HG02943 (cell line): ENCODE results near the gene ABCA1.
"Not testable (repeated sequence)": the region's sequence is repeated elsewhere in the genome, so short reads cannot be mapped to it uniquely, and the experiment has no call there.

Experiments used
- ATAC-seq: cut with Tn5 transposase; IDR thresholded peaks from one replicate; pipeline ENCODE4 v1.9.1; 2021; ENCODE audit warnings: mild to moderate bottlenecking, low read depth, moderate library complexity; ENCODE audit not compliant: unreplicated experiment

ABCA1 gene

DNA sequence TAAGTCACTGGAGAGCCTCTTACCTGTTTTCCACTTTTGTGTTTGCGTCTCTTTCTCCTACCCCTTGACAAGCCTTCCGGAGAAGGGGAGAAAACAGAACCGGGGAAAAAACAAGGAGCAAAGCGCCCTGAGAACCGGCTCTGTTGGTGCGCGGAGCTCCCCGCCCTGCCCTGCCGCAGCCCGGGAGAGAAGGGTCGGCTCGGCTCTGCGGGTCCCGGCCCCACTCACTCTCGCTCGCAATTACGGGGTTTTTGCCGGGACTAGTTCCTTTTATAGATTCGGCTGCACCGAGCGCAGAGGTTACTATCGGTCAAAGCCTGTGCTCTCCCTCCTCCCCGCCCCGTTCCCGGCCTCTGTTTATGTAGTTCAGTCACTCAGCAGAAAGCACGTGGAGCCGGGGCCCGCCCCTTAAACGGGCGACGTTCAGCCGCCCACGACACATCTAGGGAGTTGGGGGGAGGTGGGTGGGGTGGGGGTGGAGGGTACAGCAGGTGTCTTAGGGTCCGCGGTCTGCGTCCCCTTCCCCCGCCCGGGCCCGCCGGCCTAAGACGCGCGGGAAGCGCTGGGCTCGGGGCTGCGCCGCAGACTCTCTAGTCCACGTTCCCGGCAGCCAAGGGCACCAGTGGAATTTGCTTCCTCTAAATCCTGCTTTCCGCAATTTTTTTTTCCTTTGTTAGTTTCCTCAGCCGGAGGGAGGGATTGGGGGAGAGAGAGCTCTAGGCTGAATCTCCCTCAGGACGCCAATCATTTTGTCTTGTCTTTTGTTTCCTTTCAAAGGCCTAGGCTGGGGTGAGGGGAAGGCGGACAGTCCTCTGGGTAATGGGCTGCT lies at the start of gene ABCA1:
TSS of gene ABCA1 (minus strand) at position 244 of the 829 bp plus-strand sequence. CDS start 24,476 bp downstream, outside the sequence.
- ATAC-seq: no peak

GRCh38 chr9:104977580-104977979 lies 49.6 kb upstream of the ABCA1 start:
- ATAC-seq: no peak

DNA sequence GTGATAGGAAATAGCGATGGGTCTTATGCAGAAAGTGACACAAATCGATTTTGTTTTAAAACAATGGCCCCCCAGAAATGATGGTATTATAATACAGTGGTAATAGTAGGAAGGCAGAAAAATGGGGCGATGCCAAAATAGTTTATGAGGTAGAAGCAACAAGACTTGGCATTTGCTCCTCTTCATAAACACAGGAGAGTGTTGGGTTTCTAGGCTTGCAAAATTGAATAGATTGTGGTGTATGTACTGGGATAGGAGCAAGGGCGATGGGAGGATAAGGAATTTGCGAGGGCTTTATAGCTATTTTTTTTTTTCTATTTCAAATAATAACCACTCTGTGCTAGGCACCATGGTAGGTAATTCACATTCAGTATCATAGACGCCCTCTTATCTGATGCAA lies 49.2 kb upstream of the ABCA1 start:
- no peak for ATAC-seq

GRCh38 chr9:104975966-104976595 lies 48.1 kb upstream of the ABCA1 start:
- not testable (repeated sequence) for ATAC-seq

- no peak for ATAC-seq
These were observed 46.4 kb upstream of the ABCA1 start for GRCh38 chr9:104974053-104974962.

DNA sequence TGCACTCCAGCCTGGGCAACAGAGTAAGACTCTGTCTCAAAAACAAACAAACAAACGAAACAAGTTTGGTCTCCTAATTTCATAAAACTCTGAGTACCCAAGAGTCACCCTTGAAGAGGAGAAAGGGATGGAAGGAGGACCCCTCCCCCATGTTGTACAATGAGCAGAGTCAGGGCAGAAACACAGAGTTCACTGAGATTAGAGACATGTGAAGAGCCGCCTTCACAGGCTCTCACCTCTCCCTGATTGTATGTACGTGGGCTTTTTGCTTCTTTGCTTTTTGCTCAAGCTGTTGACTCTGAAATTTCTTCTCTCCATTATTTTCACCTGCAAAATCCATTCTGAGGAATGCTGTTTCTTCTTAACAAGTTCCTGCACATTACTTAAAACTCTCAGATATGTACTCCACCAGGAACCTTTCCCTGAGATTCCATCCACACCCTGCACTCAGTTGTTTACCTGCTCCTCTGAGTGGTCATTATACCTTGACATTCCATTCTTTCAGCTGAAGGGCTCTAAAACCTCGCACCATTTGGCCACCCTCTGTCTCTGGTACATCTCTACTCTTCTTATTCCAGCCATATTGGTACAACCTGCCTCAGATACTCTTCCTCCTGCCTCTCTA lies 44.4 kb upstream of the ABCA1 start:
- no peak for ATAC-seq

GRCh38 chr9:104971511-104971910 lies 43.6 kb upstream of the ABCA1 start:
- no peak for ATAC-seq

DNA sequence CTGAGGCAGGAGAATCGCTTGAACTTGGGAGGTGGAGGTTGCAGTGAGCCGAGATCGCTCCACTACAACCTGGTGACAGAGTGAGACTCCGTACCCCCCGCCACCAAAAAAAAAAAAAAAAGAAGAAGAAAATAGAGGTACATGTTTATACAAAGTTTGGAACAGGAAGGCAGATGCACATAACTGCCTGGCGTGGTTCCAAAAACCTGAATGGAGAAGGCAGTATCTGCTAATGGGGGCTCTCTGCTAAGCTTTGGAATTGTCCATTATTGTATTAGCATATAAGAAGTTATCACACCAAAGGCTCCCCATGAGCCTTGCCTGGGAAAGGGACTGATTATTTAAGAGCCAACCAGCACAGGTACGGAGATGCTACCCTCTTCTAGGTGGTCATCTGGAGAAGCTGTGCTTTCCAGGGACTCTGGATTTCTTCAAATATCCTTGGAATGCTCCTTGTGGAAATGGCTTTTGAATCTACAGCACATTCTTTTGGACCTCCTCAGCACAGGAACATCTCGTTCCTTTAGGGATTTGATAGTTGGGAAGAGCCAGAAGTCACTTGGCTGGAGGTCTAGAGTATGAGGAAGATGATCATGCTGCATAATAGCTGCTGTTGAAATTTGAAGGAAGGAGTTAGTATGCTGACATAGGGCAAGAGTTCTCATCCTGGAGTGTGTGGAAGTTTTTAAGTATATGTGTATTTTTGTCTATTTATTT lies 42.5 kb upstream of the ABCA1 start:
- ATAC-seq: no peak

DNA sequence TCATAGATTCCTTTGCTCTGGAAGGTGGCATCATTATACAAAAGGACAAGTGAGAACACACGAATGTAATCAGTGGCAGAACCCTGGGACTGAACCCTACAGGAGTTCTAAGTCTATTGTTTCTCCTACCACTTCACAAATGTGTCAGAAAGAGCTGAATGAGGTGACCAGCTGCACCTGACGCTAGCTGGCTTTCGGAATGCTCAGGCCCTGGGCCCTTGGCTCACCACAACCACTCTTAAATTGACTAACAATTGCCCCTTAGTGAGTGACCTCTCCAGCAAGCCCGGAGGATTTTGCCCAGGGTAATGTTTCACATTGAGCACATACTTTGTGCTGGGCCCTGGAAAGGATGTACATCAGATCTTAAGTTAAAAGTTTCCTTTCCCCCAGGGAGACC lies 41.2 kb upstream of the ABCA1 start:
- no peak for ATAC-seq

DNA sequence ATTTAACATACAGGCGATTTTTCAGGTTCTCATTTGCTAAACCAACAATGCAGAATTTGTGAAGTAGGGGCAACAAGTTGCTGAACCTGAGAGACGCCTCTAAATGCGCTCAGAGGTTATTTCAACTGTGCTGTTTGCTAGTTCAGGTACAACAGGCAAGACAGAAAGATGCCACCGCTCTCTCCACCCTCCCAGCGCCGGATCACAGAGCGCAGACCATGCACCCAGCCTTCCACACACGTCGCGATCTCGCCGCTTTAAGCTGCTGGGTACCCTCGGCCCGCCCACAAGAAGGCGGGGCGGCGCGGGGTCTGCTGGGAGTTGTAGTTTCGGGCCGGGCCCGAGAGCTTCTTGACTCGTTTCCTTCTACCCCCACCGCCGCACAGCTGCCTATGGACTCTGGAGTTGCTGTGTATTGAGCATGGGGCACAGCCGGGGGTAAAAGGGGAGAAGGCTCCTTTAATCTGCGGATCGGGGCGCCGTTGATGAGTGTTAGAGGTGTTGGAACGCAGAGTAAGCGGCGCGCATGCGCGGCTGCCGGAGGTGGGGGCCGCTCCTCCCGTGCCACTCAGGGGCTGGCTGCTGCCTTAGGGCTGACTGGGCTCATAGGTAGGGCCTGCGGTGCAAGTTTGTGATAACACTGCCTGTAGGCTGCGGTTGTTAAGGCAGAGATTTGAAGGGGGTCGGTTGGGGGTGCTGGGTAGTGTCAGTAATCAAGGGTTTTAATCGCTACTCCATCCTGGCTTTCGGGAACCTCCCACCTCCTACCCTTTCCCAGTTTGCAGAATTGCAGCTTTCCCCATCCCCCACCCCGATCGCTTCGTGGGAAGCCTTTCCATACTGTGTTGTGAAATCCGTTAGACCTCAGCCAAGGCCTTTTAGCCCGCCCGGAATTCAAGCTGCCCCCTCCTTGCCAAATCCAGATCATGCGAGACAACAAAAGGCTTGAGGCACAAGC lies 40.3 kb upstream of the ABCA1 start:
- peak; percentile 100 for ATAC-seq

- ATAC-seq: no peak
These were observed 35.1 kb upstream of the ABCA1 start for GRCh38 chr9:104963076-104963475.

- ATAC-seq: no peak
These were observed 33.9 kb upstream of the ABCA1 start for GRCh38 chr9:104961701-104962359.

DNA sequence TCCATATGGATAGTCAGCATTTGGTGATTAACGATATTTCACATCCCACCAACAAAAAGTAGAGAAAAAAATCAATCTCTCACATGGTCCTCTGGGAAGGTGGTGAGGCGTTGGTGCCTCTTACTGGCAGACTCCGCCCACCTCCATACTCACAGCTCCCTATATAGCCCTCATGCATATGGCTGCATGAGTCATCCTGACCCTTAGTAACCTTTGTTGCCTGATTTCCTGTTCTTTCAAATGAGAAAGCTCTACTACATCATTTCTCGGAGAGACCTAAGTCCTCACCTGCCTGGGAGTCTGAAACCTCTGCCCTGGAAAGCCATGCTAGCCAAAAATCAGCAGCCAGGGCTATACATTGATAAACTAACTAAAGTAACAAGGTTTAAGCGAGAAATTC lies 33.3 kb upstream of the ABCA1 start:
- ATAC-seq: no peak

GRCh38 chr9:104960662-104961061 lies 32.7 kb upstream of the ABCA1 start:
- no peak for ATAC-seq

DNA sequence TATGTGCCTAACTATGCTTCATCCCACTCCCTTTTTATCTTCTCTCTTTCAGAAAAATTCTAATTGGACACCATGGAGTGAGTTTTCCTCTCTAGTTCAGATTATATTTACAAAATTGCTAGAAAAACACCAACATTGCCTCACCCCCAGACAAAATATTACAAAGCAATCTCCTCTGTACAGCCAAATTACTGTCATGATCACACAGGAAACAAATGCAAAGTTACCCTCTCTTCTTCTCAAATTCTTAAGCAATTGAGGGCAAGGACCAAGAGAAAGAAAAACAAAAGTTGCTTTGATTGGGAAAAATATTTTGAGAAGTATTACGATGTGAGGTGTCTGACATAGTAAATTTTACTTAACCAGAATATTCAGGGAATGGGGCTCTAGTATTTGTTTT lies 30.8 kb upstream of the ABCA1 start:
- no peak for ATAC-seq

DNA sequence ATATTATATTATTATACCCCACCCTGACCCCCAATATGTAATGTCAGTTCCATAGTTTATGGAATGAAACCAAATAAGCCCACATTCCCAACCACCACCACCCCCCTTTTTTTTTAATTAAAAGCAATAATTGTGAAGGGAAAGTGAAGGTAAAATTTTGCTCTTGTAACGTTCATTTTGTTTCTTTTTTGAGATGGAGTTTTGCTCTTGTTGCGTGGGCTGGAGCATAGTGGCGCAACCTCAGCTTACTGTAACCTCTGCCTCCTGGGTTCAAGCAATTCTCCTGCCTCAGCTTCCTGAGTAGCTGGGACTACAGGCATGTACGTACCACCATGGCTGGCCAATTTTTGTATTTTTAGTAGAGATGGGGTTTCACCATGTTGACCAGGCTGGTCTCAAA lies 30.1 kb upstream of the ABCA1 start:
- not testable (repeated sequence) for ATAC-seq

DNA sequence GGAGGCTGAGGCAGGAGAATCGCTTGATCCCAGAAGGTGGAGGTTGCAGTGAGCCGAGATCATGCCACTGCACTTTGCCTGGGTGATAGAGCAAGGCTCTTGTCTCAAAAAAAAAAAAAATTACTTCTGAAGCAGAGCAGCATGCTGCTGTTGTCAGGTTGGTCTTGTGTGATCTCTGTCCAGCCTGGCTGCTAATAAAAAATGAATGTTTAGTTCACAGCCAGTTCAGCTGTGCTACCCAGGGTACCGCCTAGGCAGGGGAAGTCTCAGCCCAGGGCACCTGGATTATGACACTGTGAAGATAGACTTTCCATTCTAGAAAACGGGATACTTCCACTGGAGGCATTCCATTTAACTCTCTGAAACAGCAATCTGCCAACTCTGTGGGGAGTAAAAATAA lies 23.5 kb upstream of the ABCA1 start:
- ATAC-seq: no peak

DNA sequence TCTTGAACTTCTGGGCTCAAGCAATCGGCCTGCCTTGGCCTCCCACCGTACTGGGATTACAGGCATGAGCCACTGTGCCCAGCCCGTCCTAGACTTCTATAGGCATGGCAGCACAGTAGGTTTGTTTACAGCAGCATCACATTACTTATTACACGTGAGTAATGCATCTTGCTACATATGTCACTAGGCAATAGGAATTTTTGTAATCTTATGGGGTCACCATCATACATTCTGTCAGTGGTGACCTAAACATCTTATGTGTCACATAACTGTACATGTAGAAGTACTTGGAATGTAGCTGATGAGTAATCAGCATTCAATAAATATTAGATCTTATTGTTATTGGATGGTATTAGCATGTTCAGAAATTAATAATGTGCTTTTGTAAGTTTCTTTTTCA lies 22.9 kb upstream of the ABCA1 start:
- ATAC-seq: no peak
